GM18508 (cell line): Measurements from ENCODE around the gene TEAD4.

ENCODE experiments used
- ATAC-seq: cut with Tn5 transposase; IDR thresholded peaks from one replicate; pipeline ENCODE4 v1.9.1; 2021; ENCODE audit warnings: moderate number of reproducible peaks; ENCODE audit not compliant: insufficient read depth, unreplicated experiment

Gene TEAD4

GRCh38 chr12:3020850-3021435 is 61.7 kb downstream of the TEAD4 start:
- ATAC-seq, result no peak

DNA sequence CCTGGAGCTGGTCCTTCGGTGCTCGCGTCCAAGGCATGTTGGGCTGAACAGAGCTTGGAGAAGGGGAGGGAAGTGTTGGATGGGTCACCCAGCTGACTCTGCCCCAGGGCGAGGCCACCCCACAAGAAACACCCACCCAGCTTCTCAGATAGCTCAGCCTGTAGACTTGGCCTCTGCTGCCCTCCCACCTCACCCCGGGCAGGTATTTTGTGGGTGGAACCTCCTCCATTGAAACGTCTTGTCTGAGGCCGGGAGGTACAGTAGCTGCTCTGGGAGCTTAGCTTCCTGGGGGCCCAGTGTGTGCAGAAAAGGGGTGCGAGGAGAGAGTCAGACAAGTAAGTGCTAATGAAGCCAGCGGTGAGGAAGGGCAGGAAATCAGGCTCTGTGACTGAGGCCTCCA is 63.2 kb downstream of the TEAD4 start:
- ATAC-seq, result no peak

- no peak for ATAC-seq
These were observed 63.8 kb downstream of the TEAD4 start for GRCh38 chr12:3022961-3023360.

- ATAC-seq, result no peak
These were observed 68.9 kb downstream of the TEAD4 start for GRCh38 chr12:3028108-3028507.

DNA sequence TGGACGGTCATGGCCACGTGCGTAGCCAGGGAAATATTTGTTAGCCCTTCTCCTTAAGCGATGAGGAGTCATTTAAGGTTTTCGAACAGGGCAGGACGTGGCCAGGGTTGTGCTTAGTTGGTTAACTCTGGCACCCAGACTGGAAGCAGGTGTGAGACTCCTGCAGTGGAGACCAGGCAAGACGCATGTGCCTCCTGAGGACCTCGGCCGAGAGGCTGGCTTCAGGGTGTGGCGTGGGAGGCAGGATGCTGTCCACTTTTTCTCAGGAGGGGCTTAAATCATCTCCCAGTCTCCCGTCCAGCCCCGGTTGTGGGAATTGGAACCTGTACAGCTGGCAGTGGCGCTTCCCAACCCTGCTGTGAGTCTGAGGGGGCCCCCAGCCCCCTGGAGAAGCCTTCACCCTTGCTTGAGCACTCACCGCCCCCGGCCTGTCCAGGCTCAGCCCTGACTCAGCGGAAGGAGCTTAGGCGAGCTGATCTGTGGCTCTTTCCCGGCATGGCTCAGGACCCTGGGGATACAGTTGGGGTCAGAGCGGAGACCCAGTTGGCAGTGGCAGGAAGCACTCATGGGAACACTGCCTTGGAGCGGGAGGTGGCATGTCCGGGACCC is 71.7 kb downstream of the TEAD4 start:
- ATAC-seq, result no peak

- ATAC-seq, result no peak
These were observed 73.0 kb downstream of the TEAD4 start for GRCh38 chr12:3032161-3032560.

DNA sequence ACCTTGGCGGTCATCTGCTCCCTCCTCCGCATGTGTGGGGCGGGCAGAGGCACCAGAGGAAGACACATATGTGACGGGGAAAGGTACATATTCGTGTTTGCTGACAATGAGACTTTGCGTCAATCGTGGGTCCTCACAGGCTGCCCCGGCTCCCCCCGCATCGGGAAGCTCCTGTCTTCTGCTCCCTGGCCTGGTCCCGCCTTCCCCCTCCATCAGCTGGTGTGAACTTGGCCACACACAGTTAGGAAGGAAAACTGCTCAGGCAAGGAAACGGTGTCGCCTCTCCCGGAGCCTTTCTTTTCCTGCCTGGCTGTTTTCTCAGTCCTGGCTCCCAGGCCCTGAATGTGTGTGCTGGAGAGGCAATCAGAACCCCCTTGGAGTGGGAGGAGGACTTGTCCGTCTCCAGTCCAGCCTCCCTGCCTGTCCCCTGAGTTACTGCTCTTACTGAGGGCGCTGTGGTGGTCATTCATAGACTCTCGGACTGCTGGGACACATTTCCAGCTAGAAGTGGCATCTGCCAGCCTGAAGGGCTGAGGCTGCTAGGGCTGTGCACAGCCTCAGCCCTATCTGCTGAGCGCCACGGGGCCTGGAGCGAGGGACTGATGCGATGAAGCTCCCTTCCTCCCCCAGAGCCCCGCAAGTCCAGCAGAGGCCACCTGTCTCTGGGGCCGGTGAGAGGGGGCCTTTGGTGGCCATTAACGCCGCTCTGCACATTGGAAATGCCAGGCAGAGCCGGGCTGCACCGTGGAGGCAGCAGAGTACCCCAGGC is 73.8 kb downstream of the TEAD4 start:
- no peak for ATAC-seq

DNA sequence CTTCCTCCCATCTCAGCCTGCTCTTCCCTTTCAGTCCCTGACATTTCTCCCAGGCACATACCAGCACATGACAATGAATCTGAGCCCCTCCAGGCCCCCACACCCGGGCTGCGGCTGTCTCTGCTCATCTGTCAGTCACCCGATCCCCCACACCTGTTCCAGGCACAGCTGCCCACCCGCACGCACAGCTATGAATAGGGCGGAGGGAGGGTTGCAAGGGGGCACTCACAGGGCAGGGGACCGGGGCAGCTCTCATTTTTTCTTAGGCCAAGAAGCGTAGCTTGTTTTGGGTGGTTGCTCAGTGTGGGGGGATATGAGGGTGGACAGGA is 74.3 kb downstream of the TEAD4 start:
- ATAC-seq, result no peak

GRCh38 chr12:3034067-3034750 is 75.0 kb downstream of the TEAD4 start:
- no peak for ATAC-seq

DNA sequence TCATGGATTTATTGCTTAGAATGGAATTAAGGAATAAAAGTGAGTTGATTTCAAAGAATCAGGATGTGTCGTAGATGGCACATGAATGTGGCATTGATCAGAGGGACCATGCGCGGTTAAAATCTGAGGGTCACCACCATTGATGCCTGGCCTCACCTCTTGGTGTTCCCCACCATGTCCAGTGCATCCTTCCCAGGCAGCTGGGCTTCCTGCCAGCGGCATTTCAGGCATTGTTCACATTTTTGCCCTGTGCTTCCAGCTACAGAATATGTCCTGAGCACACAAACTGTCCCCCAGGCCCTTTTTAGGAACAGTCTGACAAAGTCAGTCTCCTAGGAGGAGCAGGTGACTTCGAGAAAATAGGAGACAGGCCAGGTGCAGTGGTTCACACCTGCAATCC is 76.0 kb downstream of the TEAD4 start:
- no peak for ATAC-seq

DNA sequence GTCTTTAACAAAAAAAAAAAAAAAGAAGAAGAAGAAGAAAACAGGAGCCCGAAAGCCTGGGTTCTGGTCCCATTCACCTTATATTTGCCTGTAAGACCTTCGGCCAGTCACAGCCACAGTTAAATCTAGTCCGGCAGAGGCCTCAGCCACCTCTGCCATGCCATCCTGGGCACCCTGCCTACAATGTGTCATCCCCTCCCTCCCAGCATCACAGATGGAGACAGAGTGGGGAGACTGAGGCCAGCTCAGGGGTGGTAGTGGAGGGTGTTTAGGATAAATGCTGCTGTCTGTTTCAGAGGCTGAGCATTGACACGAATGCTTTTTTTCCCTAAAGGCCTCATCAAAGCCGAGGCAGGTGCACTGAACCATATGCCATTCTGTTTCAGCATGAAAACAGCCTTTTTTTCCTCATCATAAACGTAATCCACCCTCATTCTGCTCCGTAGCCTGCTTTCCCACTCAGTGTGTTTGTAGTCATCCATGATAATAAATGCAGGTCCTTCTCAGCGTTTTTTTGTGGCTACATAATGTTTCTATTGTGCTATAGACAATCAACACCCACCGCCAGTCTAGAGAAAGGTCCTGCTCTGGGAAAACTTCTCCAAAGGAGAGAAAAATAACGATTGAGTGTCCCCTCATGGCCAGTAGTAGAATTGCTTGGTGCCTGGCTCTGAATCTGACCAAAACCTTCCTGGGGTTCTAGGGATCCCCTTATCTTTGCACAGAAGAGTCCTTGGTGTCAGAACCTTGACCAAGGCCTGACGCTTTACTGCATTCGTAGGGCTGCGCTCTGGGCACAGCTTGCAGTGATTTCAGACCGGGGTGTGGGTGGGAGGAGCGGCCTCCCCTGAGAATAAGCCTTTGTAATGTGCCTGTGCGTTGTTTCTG is 76.9 kb downstream of the TEAD4 start:
- no peak for ATAC-seq

DNA sequence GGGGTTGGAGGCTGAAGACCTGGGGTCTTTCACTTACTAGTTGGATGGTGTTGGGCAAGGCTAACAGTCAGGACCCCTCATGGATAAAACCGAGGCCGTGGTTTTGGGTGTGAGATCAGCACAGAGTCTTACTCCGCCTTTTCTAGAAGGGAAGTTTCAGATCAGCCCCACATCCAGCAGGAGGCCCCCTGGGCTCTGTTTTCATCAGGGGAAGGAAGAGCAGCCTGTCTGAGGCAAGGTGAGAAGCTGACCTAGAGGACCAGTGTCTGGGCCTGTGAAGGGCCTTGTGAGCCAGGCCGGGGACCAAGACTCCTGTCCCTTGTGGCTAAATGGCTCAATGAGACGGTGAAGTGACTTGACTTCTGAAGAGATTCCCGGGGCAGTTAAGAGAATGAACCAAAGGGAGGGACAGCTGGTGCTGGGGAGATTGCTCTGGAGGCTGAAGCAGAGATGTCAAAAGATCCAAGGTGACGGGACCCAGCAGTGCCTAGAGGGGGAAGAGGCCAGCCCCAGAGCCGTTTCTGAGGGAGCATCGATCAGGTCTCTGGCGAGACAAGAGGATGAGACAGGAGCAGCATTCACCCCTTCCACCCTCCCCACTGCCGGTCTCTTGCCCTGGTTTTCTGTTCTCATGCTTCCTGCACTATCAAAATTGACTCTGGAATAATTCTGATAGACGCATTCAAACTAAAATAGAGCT is 77.9 kb downstream of the TEAD4 start:
- no peak for ATAC-seq

DNA sequence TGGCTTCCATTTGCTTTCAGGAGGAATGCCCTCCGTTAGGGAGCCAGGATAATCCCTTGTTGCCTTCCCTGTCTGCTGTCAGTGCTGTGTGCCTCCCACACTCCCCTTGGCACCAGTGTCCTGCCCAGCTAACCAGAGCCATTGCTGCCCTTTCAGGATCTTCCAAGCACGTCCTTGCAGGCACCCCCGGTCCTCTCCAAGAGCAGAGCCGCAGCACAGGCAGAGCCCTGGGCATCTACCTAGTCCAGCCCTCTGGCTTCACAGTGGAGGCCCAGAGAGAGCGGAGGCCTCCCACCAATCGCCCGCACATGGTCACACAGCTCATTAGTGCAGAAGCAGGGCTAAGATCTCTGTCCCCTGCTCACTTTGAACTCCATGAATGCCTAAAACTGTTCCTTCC is 79.0 kb downstream of the TEAD4 start:
- no peak for ATAC-seq

- ATAC-seq, result no peak
These were observed 79.8 kb downstream of the TEAD4 start for GRCh38 chr12:3038926-3039510.

GRCh38 chr12:3040026-3040656 is 80.9 kb downstream of the TEAD4 start:
- ATAC-seq, result no peak

- no peak for ATAC-seq
These were observed 81.7 kb downstream of the TEAD4 start for GRCh38 chr12:3040663-3041544.

- no peak for ATAC-seq
These were observed 82.5 kb downstream of the TEAD4 start for GRCh38 chr12:3041558-3042164.

DNA sequence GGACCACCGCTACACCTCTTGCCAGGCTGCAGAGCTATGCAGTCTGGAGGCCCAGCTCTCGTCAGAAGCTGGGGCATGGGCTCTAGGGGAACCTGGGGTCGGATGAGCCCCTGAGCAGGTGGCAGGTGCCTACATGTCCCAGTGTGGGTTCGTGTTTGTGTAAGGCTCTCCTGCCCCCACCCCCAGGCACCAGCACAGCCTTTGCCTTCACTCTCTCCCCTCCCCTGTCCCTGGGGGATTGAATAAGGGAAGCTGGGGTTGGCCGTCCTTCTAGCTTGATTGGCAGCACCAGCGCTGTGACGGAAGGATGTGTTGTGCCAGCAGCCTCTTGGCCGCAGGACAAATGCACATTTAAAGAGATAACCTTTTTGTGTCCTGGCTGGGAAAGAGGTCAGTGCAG is 83.2 kb downstream of the TEAD4 start:
- ATAC-seq, result no peak
